LNCaP clone FGC (cell line): ENCODE data around the gene TMEM81.

ENCODE experiments used
- DNase-seq: peaks from one replicate; pipeline ENCODE4 v3.0.0-alpha.2; 2011; ENCODE audit warnings: low read depth
- H3K4me3 ChIP-seq: 2 replicates; pipeline ENCODE4 v1.5.1; 2011; ENCODE audit warnings: mild to moderate bottlenecking, low read depth, low read length, control low read depth
- TF ChIP-seq, protein P1 (sequence below): IDR thresholded peaks from 2 replicates; pipeline ENCODE4 v1.5.1; 2012; ENCODE audit warnings: mild to moderate bottlenecking; ENCODE audit not compliant: control insufficient read depth, insufficient read depth; ENCODE audit errors: extremely low read depth

TMEM81 gene

GRCh38 chr1:205049479-205049878 is 34.8 kb downstream of the TMEM81 start:
- H3K4me3 ChIP-seq: no peak overlapping the region
- DNase-seq: no peak
- TF ChIP-seq, protein P1, sequence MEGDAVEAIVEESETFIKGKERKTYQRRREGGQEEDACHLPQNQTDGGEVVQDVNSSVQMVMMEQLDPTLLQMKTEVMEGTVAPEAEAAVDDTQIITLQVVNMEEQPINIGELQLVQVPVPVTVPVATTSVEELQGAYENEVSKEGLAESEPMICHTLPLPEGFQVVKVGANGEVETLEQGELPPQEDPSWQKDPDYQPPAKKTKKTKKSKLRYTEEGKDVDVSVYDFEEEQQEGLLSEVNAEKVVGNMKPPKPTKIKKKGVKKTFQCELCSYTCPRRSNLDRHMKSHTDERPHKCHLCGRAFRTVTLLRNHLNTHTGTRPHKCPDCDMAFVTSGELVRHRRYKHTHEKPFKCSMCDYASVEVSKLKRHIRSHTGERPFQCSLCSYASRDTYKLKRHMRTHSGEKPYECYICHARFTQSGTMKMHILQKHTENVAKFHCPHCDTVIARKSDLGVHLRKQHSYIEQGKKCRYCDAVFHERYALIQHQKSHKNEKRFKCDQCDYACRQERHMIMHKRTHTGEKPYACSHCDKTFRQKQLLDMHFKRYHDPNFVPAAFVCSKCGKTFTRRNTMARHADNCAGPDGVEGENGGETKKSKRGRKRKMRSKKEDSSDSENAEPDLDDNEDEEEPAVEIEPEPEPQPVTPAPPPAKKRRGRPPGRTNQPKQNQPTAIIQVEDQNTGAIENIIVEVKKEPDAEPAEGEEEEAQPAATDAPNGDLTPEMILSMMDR: no peak

- no peak overlapping the region for H3K4me3 ChIP-seq
- TF ChIP-seq, protein P1: no peak
- DNase-seq: no peak
These were observed 35.9 kb downstream of the TMEM81 start for GRCh38 chr1:205048382-205048781.

DNA sequence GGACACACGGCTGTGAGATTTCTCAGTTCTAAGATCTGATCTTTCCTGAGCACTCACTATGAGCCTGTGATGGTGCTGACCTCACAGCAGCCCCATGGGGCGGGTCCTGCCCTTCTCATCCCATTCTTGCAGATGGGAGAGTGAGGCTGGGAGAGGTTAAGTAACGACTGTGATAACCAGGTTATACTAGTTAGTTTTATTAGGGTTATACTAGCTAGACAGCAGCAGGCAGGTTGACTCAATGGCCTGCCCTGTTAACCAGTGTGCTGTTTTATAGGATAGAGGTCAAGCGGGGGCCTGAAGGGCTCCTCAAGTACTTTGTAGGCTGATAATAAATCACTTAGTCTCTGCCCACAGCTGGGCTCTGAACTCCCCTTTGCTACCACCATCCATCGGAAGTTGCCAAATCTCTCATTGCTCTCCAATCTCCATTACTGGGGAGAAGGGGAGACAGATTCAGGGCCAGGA is 36.5 kb downstream of the TMEM81 start:
- H3K4me3 ChIP-seq: no peak overlapping the region
- no peak for DNase-seq
- TF ChIP-seq, protein P1: no peak

DNA sequence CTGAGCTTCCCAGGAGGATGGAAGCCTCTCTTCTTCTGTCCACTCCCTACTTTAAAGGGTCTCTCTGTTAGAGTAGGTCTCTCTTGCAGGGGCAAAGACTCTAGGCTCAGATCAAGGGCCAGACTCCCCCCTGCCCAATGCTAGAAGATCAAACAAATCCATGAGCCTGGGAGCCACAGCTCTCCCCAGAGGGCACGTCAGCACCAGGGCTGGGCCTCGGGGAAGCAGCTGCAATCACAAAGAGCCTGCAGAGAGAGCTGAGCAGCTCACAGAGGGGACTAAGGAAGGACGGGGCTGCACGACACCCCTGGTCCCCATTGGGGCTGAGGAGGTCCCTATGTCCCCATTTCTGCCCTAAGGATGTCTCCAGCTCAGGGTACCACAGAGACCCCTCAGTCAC is 37.4 kb downstream of the TMEM81 start:
- H3K4me3 ChIP-seq: no peak overlapping the region
- DNase-seq: no peak
- TF ChIP-seq, protein P1: no peak

- H3K4me3 ChIP-seq: no peak overlapping the region
- no peak for DNase-seq
- TF ChIP-seq, protein P1: no peak
These were observed 39.1 kb downstream of the TMEM81 start for GRCh38 chr1:205045146-205045545.

GRCh38 chr1:205044741-205045140 is 39.5 kb downstream of the TMEM81 start:
- DNase-seq: no peak
- TF ChIP-seq, protein P1: no peak
- no peak overlapping the region for H3K4me3 ChIP-seq

- no peak for DNase-seq
- TF ChIP-seq, protein P1: no peak
- H3K4me3 ChIP-seq: no peak overlapping the region
These were observed 40.4 kb downstream of the TMEM81 start for GRCh38 chr1:205043866-205044265.
